ENCODE results near the gene SLC30A2.

Gene SLC30A2

GRCh38 chr1:26084844-26085243 lies 38.9 kb upstream of the SLC30A2 start:
- no peak for DNase-seq (ENCODE audit: low spot score)
- no peak overlapping the region for H3K27ac ChIP-seq
- POLR2A ChIA-PET (ENCODE audit: low non-redundant PET): no interaction called here
- CTCF ChIA-PET: interaction anchor here (0.9 kb wide), 1 partner anchor 60 kb away, joined by 3 read pairs; no protein-coding TSS in a partner anchor
- TF ChIP-seq, protein P1, sequence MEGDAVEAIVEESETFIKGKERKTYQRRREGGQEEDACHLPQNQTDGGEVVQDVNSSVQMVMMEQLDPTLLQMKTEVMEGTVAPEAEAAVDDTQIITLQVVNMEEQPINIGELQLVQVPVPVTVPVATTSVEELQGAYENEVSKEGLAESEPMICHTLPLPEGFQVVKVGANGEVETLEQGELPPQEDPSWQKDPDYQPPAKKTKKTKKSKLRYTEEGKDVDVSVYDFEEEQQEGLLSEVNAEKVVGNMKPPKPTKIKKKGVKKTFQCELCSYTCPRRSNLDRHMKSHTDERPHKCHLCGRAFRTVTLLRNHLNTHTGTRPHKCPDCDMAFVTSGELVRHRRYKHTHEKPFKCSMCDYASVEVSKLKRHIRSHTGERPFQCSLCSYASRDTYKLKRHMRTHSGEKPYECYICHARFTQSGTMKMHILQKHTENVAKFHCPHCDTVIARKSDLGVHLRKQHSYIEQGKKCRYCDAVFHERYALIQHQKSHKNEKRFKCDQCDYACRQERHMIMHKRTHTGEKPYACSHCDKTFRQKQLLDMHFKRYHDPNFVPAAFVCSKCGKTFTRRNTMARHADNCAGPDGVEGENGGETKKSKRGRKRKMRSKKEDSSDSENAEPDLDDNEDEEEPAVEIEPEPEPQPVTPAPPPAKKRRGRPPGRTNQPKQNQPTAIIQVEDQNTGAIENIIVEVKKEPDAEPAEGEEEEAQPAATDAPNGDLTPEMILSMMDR (conservative IDR thresholded peaks at IDR 0.05; ENCODE audit: low read depth): no peak

GRCh38 chr1:26084091-26084561 lies 38.2 kb upstream of the SLC30A2 start:
- H3K27ac ChIP-seq: no peak overlapping the region
- POLR2A ChIA-PET (ENCODE audit: low non-redundant PET): no interaction called here
- TF ChIP-seq, protein P1 (conservative IDR thresholded peaks at IDR 0.05; ENCODE audit: low read depth): no peak
- no peak for DNase-seq (ENCODE audit: low spot score)
- CTCF ChIA-PET: no interaction called here

GRCh38 chr1:26083208-26083607 lies 37.3 kb upstream of the SLC30A2 start:
- H3K27ac ChIP-seq: no peak overlapping the region
- POLR2A ChIA-PET (ENCODE audit: low non-redundant PET): no interaction called here
- no peak for DNase-seq (ENCODE audit: low spot score)
- CTCF ChIA-PET: no interaction called here
- TF ChIP-seq, protein P1 (conservative IDR thresholded peaks at IDR 0.05; ENCODE audit: low read depth): no peak

- CTCF ChIA-PET: interaction anchor here (1.2 kb wide), 1 partner anchor 28 kb away, joined by 3 read pairs; no protein-coding TSS in a partner anchor
- DNase-seq (ENCODE audit: low spot score): no peak
- H3K27ac ChIP-seq: no peak overlapping the region
- TF ChIP-seq, protein P1 (conservative IDR thresholded peaks at IDR 0.05; ENCODE audit: low read depth): no peak
- POLR2A ChIA-PET (ENCODE audit: low non-redundant PET): no interaction called here
These were observed 36.1 kb upstream of the SLC30A2 start for GRCh38 chr1:26082020-26082350.

DNA sequence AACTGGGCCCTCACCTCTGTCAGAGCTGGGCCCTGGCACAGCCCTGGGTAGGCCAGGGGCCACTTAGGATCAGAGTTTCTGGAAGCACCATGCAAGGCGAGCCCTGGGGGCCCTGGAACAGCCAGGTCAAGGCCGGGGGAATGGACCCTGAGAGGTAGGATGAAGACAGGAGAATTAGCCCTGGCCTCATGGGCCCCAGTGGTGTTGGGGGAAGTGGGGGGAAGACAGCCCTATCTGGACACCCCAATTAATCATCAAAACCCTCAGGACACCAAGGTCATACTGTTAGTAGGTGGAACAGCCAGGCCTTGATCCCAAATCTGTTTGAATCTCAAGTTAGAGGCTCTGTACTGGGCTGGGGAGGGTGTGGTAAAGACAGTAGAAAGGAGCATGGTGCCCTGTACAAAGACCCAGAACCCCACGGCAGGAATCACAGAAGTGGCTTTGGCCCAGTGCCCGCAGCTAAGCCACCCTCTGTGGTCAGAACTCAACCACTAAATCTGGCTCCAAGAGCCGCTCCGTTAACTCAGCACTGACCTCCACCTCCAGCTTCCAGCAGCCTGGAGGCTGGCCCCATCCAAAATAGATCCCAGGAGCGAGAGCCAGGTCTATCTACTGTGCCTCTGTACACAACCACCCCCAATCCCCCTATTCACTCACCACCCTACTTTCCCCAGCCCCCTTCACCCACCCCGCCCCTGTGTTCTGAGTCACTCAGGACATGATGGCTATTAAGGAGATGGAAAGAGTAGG lies 35.5 kb upstream of the SLC30A2 start:
- POLR2A ChIA-PET (ENCODE audit: low non-redundant PET): no interaction called here
- CTCF ChIA-PET: interaction anchor here (1.2 kb wide), 1 partner anchor 27 kb away, joined by 3 read pairs; no protein-coding TSS in a partner anchor
- no peak for DNase-seq (ENCODE audit: low spot score)
- no peak overlapping the region for H3K27ac ChIP-seq
- TF ChIP-seq, protein P1 (conservative IDR thresholded peaks at IDR 0.05; ENCODE audit: low read depth): no peak

DNA sequence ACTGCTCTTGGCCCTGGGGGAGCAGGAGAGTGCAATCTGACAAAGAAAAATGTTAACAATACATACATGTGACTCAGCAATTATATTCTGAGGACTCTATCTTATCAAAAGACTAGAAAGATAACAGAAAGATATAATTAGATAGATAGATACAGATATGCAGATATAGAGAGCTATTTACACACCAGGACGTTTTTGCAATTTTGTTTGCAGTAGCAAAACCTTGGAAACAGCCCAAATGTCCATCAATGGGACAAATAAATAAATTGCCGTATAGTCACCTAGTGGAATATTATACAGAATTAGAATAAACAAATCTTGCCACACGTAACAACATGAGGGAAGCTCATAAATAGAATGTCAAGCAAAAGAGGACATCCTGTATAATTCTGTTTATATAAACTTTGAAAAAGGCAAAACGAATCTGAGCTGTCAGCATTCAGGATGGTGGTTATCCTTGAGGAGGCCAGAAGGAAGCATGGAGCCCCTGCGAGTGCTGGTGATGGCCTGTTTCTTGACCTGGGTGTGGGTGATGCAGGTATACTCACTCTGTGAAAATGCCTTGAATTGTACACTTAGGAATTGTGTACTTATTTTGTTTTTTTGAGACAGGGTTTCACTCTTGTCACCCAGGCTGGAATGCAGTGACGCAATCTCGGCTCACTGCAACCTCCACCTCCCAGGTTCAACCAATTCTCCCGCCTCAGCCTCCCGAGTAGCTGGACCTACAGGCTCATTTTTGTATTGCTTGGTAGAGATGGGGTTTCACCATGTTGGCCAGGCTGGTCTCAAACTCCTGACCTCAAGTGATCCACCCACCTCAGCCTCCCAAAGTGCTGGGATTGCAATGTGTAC lies 34.3 kb upstream of the SLC30A2 start:
- CTCF ChIA-PET: interaction anchor here (0.5 to 1.0 kb wide), 3 partner anchors 22 to 876 kb away, joined by 3 to 6 read pairs (median 3); no protein-coding TSS in a partner anchor
- POLR2A ChIA-PET (ENCODE audit: low non-redundant PET): no interaction called here
- TF ChIP-seq, protein P1 (conservative IDR thresholded peaks at IDR 0.05; ENCODE audit: low read depth): no peak
- DNase-seq (ENCODE audit: low spot score): no peak
- no peak overlapping the region for H3K27ac ChIP-seq

All from RWPE1 (cell line).